Measurements from ENCODE around the gene ERVMER34-1.

The ERVMER34-1 gene

GRCh38 chr4:52750819-52751486 lies at the start of gene ERVMER34-1:
ERVMER34-1 (minus strand) TSS chr4:52751425; CDS start chr4:52745520, 5,905 bp downstream.
- DNase-seq = no peak

- no peak for DNase-seq
Measured at GRCh38 chr4:52799813-52800212, 48.6 kb upstream of the ERVMER34-1 start.

GRCh38 chr4:52795533-52795932 lies 44.3 kb upstream of the ERVMER34-1 start:
- no peak for DNase-seq

GRCh38 chr4:52791936-52792335 lies 40.7 kb upstream of the ERVMER34-1 start:
- no peak for DNase-seq

- no peak for DNase-seq
Measured at GRCh38 chr4:52789774-52790173, 38.5 kb upstream of the ERVMER34-1 start.

- DNase-seq = no peak
Measured at GRCh38 chr4:52788806-52789205, 37.6 kb upstream of the ERVMER34-1 start.

GRCh38 chr4:52783069-52783468 lies 31.8 kb upstream of the ERVMER34-1 start:
- no peak for DNase-seq

GRCh38 chr4:52780617-52781354 lies 29.6 kb upstream of the ERVMER34-1 start:
- no peak for DNase-seq

GRCh38 chr4:52780206-52780605 lies 29.0 kb upstream of the ERVMER34-1 start:
- no peak for DNase-seq

GRCh38 chr4:52760256-52760655 lies 9.0 kb upstream of the ERVMER34-1 start:
- DNase-seq = no peak

GRCh38 chr4:52755426-52755825 lies 4.2 kb upstream of the ERVMER34-1 start:
- no peak for DNase-seq

GRCh38 chr4:52752936-52753335 lies 1.7 kb upstream of the ERVMER34-1 start:
- DNase-seq = no peak

- DNase-seq = no peak
Measured at GRCh38 chr4:52751487-52751911, 274 bp upstream of the ERVMER34-1 start.

GRCh38 chr4:52750213-52750612 lies 1.0 kb downstream of the ERVMER34-1 start:
- DNase-seq = no peak

GRCh38 chr4:52748432-52748831 lies 2.8 kb downstream of the ERVMER34-1 start:
- peak in 1 of 3 experiments; percentile 79 for DNase-seq

GRCh38 chr4:52744588-52744987 lies 6.6 kb downstream of the ERVMER34-1 start:
- DNase-seq = no peak

- no peak for DNase-seq
Measured at GRCh38 chr4:52743444-52744019, 7.7 kb downstream of the ERVMER34-1 start.

- no peak for DNase-seq
Measured at GRCh38 chr4:52729586-52729985, 21.6 kb downstream of the ERVMER34-1 start.

- no peak for DNase-seq
Measured at GRCh38 chr4:52728691-52729240, 22.5 kb downstream of the ERVMER34-1 start.

GRCh38 chr4:52726826-52727580 lies 24.2 kb downstream of the ERVMER34-1 start:
- DNase-seq = no peak

- DNase-seq = peak; percentile 96 to 98 (median 97)
Measured at GRCh38 chr4:52721968-52722815, 29.0 kb downstream of the ERVMER34-1 start.

GRCh38 chr4:52718123-52718522 lies 33.1 kb downstream of the ERVMER34-1 start:
- no peak for DNase-seq

Measured in NCI-H1417 (cell line).